GM12878 (cell line): ENCODE measurements around the gene LCAT. TPM values are rescaled to one million over a fixed set of nuclear protein-coding genes. Genes with fewer than 3 reads are reported as not detected.

Source experiments
- BCL3 ChIP-seq: IDR thresholded peaks from 2 replicates; pipeline ENCODE4 v1.6.1; 2011; ENCODE audit warnings: borderline replicate concordance, low read depth, mild to moderate bottlenecking, moderate library complexity, low read length; ENCODE audit not compliant: insufficient read depth, poor library complexity, severe bottlenecking
- CEBPB ChIP-seq, 2 experiments: fragments of 150-350 bp in 1 of 2; IDR thresholded peaks; 2 replicates each; pipeline ENCODE4 v1.6.1; 2012 to 2014; ENCODE audit warnings: low read depth in 2 of 2, low read length in 2 of 2, borderline replicate concordance in 1 of 2, inconsistent platforms in 1 of 2
- CEBPZ ChIP-seq: fragments of 150-350 bp; IDR thresholded peaks from 2 replicates; pipeline ENCODE4 v1.6.1; 2016; ENCODE audit warnings: low read depth, low read length
- CHD1 ChIP-seq: IDR thresholded peaks from 2 replicates; pipeline ENCODE4 v1.6.1; 2012; ENCODE audit warnings: low read depth, low read length, improper control_type of control experiment
- CREB1 ChIP-seq: IDR thresholded peaks from 2 replicates; pipeline ENCODE4 v1.6.1; 2012; ENCODE audit warnings: low read depth, mild to moderate bottlenecking, inconsistent platforms
- EP300 ChIP-seq, 2 experiments: fragments of 150-350 bp in 1 of 2; IDR thresholded peaks; 2 replicates each; pipeline ENCODE4 v1.6.1; 2011 to 2012; ENCODE audit warnings: low read depth in 2 of 2, low read length in 2 of 2, borderline replicate concordance in 1 of 2, improper control_type of control experiment in 1 of 2, inconsistent platforms in 1 of 2; ENCODE audit not compliant: control insufficient read depth in 1 of 2
- IKZF1 ChIP-seq: fragments of 450-650 bp; conservative IDR thresholded peaks from 2 replicates; pipeline ENCODE4 v1.6.1; 2017; ENCODE audit warnings: antibody characterized with exemption, mild to moderate bottlenecking
- MAX ChIP-seq: IDR thresholded peaks from 2 replicates; pipeline ENCODE4 v1.6.1; 2012; ENCODE audit warnings: low read depth, low read length, improper control_type of control experiment
- MEF2A ChIP-seq: IDR thresholded peaks from 2 replicates; pipeline ENCODE4 v1.6.1; 2011; ENCODE audit warnings: low read depth, mild to moderate bottlenecking, low read length, moderate library complexity; ENCODE audit not compliant: insufficient read depth
- NFYA ChIP-seq: IDR thresholded peaks from 2 replicates; pipeline ENCODE4 v1.6.1; 2011; ENCODE audit warnings: low read depth, mild to moderate bottlenecking, low read length, improper control_type of control experiment, borderline replicate concordance
- NFYB ChIP-seq: IDR thresholded peaks from 2 replicates; pipeline ENCODE4 v1.6.1; 2011; ENCODE audit warnings: low read depth, mild to moderate bottlenecking, low read length, improper control_type of control experiment, moderate library complexity; ENCODE audit not compliant: insufficient read depth
- PKNOX1 ChIP-seq: fragments of 450-650 bp; IDR thresholded peaks from 2 replicates; pipeline ENCODE4 v1.6.1; 2016; ENCODE audit warnings: mild to moderate bottlenecking
- RELA ChIP-seq: fragments of 450-650 bp; IDR thresholded peaks from 2 replicates; pipeline ENCODE4 v1.8.0; 2014; ENCODE audit warnings: borderline replicate concordance; ENCODE audit not compliant: partially characterized antibody
- RELB ChIP-seq: fragments of 450-650 bp; IDR thresholded peaks from 2 replicates; pipeline ENCODE4 v1.6.1; 2017; ENCODE audit warnings: low read depth, mild to moderate bottlenecking, moderate library complexity
- WRNIP1 ChIP-seq: IDR thresholded peaks from 2 replicates; pipeline ENCODE4 v1.6.1; 2011; ENCODE audit warnings: low read depth, low read length, improper control_type of control experiment, borderline replicate concordance
- ZBED1 ChIP-seq: IDR thresholded peaks from 2 replicates; pipeline ENCODE4 v1.6.1; 2016; ENCODE audit warnings: borderline replicate concordance
- ZBTB33 ChIP-seq: fragments of 450-650 bp; IDR thresholded peaks from 2 replicates; pipeline ENCODE4 v1.6.1; 2017; ENCODE audit warnings: mild to moderate bottlenecking
- ZNF274 ChIP-seq: IDR thresholded peaks from one replicate; pipeline ENCODE4 v1.8.0; 2011; ENCODE audit not compliant: insufficient read length, insufficient read depth
- polyA plus RNA-seq, 11 experiments: library from polyadenylated mRNA; depleted of rRNA in 4 of 11; unstranded in 6 of 11; stranded (reverse) in 5 of 11; fragments of >200 nt; fragmentation: Nextera tagmentation in 4 of 11; fragmentation: Illumina TruSeq in 1 of 11; extraction: Ambion mirVana in 4 of 11; extraction: Trizol in 1 of 11; gene quantifications; 1 replicate in 1 of 11; 2 replicates in 10 of 11; pipeline versions ENCODE4 v1.2.1 to v1.2.3, GENCODE V29; 2011 to 2016; ENCODE audit warnings: inconsistent platforms in 2 of 11, missing spikeins in 2 of 11, low read depth in 1 of 11
- total RNA-seq, 4 experiments: library from RNA; depleted of rRNA in 3 of 4; stranded (reverse); fragments of >200 nt in 3 of 4; fragmentation: Illumina TruSeq in 1 of 4; extraction: Trizol in 1 of 4; gene quantifications; 2 replicates each; pipeline versions ENCODE4 v1.2.1 to v1.2.3, GENCODE V29; 2013 to 2021

The LCAT gene
- total and polyA plus RNA-seq, 10 of the 15 experiments (the other 5 are each of a cell fraction or from before 2014, with no cell fraction given), result 0.61 to 11.7 (median 3.3) TPM

- TF ChIP-seq CEBPZ (no peak), MAX (no peak), WRNIP1 (0 out of 2 replicates have a peak, but pooled peaks have one; percentile 40), RELB (0 out of 2 replicates have a peak, but pooled peaks have one; percentile 13), EP300 (IDR thresholded peaks at IDR 0.05; ENCODE audit: borderline replicate concordance in 1 of 2, control insufficient read depth in 1 of 2, low read depth in 2 of 2, low read length in 2 of 2) (no peak), MEF2A (no peak), ZNF274 (no peak), NFYA (no peak), NFYB (no peak), CEBPB (IDR thresholded peaks at IDR 0.05; ENCODE audit: borderline replicate concordance in 1 of 2, low read depth in 2 of 2, low read length in 2 of 2) (no peak), RELA (no peak), ZBTB33 (no peak), ZBED1 (no peak), CREB1 (peak; percentile 27; the same call in 1 of the 2 replicates), IKZF1 (no peak), BCL3 (peak; percentile 3), PKNOX1 (no peak), CHD1 (no peak)
These were observed 7.6 kb downstream of the LCAT start, which contains the start of gene PSMB10 (continued) for GRCh38 chr16:67936124-67936879.
